Measurements from ENCODE around the gene TMEM63A. TPM values are rescaled to one million over a fixed set of nuclear protein-coding genes. Genes with fewer than 3 reads are reported as not detected.

TMEM63A gene
- total and polyA plus RNA-seq, 11 donors: 13.7 to 42.7 (median 25.3) TPM

GRCh38 chr1:225908013-225908640, 25.9 kb upstream of the TMEM63A start:
- TF ChIP-seq, protein P1, sequence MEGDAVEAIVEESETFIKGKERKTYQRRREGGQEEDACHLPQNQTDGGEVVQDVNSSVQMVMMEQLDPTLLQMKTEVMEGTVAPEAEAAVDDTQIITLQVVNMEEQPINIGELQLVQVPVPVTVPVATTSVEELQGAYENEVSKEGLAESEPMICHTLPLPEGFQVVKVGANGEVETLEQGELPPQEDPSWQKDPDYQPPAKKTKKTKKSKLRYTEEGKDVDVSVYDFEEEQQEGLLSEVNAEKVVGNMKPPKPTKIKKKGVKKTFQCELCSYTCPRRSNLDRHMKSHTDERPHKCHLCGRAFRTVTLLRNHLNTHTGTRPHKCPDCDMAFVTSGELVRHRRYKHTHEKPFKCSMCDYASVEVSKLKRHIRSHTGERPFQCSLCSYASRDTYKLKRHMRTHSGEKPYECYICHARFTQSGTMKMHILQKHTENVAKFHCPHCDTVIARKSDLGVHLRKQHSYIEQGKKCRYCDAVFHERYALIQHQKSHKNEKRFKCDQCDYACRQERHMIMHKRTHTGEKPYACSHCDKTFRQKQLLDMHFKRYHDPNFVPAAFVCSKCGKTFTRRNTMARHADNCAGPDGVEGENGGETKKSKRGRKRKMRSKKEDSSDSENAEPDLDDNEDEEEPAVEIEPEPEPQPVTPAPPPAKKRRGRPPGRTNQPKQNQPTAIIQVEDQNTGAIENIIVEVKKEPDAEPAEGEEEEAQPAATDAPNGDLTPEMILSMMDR (IDR thresholded peaks at IDR 0.05): no peak
- TF ChIP-seq POLR2A (IDR thresholded peaks at IDR 0.05): no peak
- Histone ChIP-seq H3K27me3 (no peaks in the 10 kb centered on the region), H3K4me3 (no peak overlapping the region), H3K9me3 (no peaks in the 10 kb centered on the region), H3K27ac (no peak overlapping the region), H3K4me1 (peaks cover 0 to 10% (median 5%) of the 10 kb centered on the region in 12 donors), H3K36me3 (peaks cover 0 to 5% (median 0%) of the 10 kb centered on the region in 9 donors)
- intact Hi-C loops (cut with DNase I): loop anchor here in 1 of 10 donors (2.0 kb wide), 1 partner anchor 67 kb away; no protein-coding TSS in a partner anchor
- ATAC-seq: no peak
- 90 to 94% (median 91%) methylated on average over 4 to 5 of the region's 5 CpGs for WGBS, 4 donors
- DNase-seq: no peak

DNA sequence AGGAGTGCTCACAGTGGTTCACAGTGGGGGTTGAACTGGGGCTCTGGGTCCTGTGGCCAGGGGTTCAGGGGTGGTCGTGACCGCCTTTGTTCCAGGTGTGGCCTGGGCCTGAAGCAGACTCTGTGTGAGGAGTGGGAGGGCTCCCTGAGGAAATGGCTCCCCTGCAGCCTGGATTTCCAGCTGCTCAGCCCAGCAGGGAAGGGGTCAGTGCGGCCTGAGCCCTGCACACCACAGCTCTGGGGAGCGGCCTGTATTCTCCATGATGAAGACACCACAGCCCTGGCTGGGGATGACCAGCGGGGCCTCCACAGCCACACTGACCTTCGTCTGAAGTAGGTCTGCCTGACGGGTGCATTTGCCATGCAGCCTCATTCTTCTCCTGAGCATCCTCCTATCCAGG, 25.2 kb upstream of the TMEM63A start:
- Histone ChIP-seq H3K9me3 (no peaks in the 10 kb centered on the region), H3K27me3 (no peaks in the 10 kb centered on the region), H3K4me1 (peaks cover 0 to 10% (median 5%) of the 10 kb centered on the region in 12 donors), H3K4me3 (no peak overlapping the region), H3K36me3 (no peaks in the 10 kb centered on the region), H3K27ac (no peak overlapping the region)
- TF ChIP-seq POLR2A (IDR thresholded peaks at IDR 0.05): no peak
- TF ChIP-seq, protein P1 (IDR thresholded peaks at IDR 0.05): no peak
- no peak for DNase-seq
- intact Hi-C loops (cut with DNase I): no loop called here
- ATAC-seq: no peak
- WGBS, 4 donors: 91 to 99% (median 95%) methylated on average over 6 to 7 of the region's 7 CpGs

- 89 to 98% (median 96%) methylated on average over 6 of the region's 6 CpGs for WGBS, 4 donors
- intact Hi-C loops (cut with DNase I): no loop called here
- H3K27me3 ChIP-seq: no peaks in the 10 kb centered on the region
- ATAC-seq (no peak), DNase-seq (no peak)
- no peaks in the 10 kb centered on the region for H3K36me3 ChIP-seq
- H3K9me3 ChIP-seq: no peaks in the 10 kb centered on the region
- H3K4me3 ChIP-seq: no peak overlapping the region
- peaks cover 0 to 8% (median 5%) of the 10 kb centered on the region in 12 donors for H3K4me1 ChIP-seq
- H3K27ac ChIP-seq: no peak overlapping the region
- no peak for TF ChIP-seq POLR2A (IDR thresholded peaks at IDR 0.05)
- TF ChIP-seq, protein P1 (IDR thresholded peaks at IDR 0.05): no peak
Observed at GRCh38 chr1:225906467-225906866, 24.3 kb upstream of the TMEM63A start.

- DNase-seq (peak in 1 of 5 donors; percentile 4), ATAC-seq (no peak)
- 84 to 89% (median 85%) methylated on average over 4 of the region's 4 CpGs for WGBS, 4 donors
- no peaks in the 10 kb centered on the region for H3K36me3 ChIP-seq
- H3K27ac ChIP-seq: no peak overlapping the region
- TF ChIP-seq, protein P1 (IDR thresholded peaks at IDR 0.05): no peak
- TF ChIP-seq POLR2A (IDR thresholded peaks at IDR 0.05): no peak
- intact Hi-C loops (cut with DNase I): no loop called here
- H3K9me3 ChIP-seq: no peaks in the 10 kb centered on the region
- H3K4me3 ChIP-seq: no peak overlapping the region
- H3K4me1 ChIP-seq: no peaks in the 10 kb centered on the region
- H3K27me3 ChIP-seq: no peaks in the 10 kb centered on the region
Observed at GRCh38 chr1:225903623-225904022, 21.4 kb upstream of the TMEM63A start.

Data from heart left ventricle (tissue), 16 donors.